Activated CD8-positive, alpha-beta memory T cell treated with anti-CD3 and anti-CD28 coated beads for 1 hour (primary cell): ENCODE results near the gene TEDC2.
A peak's percentile ranks its signal among the peaks of the same experiment; 100 is the strongest.

Source experiments
- DNase-seq, 2 donors: peaks; one replicate each; pipeline ENCODE4 v3.0.0-alpha.2; 2020; ENCODE audit warnings: low read depth in 1 of 2; ENCODE audit errors: extremely low read depth in 1 of 2

The TEDC2 gene

DNA sequence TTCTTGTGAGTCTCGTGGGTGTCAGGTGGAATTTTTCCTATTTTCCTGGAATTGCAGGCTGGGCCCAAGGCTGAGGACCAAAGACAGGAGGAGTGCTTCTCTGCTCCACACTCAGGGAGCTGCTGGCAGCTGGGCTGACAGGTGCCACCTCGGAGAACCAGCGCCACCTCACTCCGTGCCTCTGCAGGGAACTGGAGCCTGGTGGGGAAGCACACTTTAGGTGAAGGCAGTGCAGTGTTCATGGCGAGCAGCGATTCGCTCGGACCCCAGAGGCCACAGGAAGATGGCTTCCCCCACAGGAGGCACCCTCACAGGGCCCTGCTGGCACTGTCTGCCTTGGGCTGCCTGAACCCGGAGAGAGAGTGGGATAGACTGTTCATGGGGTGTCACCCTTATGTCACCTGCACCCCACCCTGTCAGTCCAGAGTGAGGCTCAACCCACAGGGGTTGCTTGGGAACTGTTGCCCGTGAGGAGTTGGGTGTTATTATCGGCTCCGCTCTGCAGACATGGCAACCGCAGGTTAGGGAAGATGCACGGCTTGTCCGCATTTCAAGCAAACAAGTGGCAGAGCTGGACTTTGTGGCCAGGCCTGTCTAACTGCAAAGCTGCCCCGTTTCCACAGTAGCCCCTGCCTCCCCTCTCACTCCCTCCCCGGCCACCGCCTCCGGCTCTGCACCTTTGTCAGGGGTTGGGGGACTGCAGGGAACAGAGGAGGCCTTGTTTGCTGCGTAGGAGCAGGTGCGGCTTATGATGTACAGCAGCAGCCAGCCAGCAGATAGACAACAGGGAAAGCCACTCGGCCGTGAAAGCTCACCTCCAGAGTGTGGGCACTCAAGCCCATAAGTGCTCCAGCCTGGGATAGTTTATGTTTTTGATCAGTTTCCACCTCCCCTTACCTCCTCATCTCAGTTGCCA lies 30.5 kb downstream of the TEDC2 start:
- DNase-seq, result no peak

DNA sequence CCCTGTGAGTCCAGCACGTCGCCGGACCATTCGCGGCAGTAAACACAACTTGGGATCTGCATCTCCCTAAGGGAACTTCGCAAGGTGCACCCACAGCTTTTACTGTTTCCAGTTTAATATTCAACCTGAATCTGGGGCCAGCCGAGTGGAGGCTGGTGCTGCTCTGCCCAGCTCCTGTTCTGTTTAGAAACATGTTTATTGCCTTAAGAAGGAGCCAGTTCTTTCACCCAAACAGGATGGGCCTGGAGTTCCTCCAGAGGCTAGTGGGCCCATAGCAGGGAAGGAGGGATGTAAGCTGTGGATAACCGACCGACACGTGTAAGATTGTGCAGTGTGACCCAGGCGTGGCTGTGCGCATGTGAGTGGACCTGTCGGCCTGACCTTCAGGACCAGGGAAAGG lies 32.4 kb downstream of the TEDC2 start:
- no peak for DNase-seq

DNA sequence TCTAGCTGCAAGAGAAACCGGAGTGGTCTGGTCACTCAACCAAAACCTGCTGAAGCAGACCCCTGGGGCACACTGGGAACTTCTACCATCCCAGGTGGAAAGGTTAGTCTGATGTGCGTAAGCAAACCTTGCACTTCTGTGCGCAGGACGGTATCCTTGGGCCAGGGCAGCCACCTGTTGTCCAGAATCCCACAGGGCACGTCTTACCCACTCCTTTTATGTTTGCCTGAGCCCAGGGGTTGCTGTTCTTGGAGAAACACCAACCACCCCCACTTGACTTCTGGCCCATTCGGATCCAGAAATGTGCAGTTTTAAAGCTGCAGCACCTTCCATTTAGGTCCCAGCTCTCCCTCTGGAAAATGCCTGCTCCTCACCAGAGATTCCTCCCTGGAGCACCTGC lies 33.7 kb downstream of the TEDC2 start:
- no peak for DNase-seq

GRCh38 chr16:2494616-2495015 lies 34.7 kb downstream of the TEDC2 start:
- no peak for DNase-seq

GRCh38 chr16:2495041-2495440 lies 35.1 kb downstream of the TEDC2 start:
- no peak for DNase-seq

DNA sequence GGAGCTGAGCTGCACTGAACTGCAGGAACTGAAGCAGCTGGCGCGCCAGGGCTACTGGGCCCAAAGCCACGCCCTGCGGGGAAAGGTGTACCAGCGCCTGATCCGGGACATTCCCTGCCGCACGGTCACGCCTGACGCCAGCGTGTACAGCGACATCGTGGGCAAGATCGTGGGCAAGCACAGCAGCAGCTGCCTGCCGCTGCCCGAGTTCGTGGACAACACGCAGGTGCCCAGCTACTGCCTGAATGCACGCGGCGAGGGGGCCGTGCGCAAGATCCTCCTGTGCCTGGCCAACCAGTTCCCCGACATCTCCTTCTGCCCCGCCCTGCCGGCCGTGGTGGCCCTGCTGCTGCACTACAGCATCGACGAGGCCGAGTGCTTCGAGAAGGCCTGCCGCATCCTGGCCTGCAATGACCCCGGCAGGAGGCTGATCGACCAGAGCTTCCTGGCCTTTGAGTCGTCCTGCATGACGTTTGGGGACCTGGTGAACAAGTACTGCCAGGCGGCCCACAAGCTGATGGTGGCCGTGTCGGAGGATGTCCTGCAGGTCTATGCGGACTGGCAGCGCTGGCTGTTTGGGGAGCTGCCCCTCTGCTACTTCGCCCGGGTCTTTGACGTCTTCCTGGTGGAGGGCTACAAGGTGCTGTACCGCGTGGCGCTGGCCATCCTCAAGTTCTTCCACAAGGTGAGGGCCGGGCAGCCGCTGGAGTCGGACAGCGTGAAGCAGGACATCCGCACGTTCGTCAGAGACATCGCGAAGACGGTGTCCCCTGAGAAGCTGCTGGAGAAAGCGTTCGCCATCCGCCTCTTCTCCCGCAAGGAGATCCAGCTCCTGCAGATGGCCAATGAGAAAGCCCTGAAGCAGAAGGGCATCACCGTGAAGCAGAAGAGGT lies 36.6 kb downstream of the TEDC2 start:
- no peak for DNase-seq

DNA sequence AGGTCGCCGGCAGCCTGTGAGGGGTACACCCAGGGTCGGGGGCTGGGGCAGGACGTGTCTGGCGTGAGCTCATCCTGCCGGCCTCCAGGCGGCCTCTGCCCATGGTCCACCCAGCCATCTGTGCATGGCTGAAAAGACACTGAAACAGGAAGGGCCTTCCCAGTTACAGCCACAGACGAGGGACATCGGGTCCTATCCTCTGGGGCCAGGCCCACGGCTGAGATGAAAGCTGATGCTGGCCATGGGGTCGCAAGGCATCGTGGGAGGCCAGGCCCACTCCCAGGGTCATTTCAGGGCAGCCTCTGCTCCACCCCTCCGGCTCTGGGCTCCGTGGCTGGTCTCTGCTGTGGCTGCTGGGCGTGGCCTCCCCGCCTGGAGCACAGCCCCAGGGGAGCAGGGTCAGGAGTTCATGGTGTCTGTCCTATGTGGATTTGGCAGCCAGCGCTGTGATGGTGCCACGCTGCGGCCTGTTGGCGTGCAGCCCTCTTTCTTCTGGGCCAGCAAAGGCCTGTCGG lies 37.3 kb downstream of the TEDC2 start:
- DNase-seq, result no peak

DNA sequence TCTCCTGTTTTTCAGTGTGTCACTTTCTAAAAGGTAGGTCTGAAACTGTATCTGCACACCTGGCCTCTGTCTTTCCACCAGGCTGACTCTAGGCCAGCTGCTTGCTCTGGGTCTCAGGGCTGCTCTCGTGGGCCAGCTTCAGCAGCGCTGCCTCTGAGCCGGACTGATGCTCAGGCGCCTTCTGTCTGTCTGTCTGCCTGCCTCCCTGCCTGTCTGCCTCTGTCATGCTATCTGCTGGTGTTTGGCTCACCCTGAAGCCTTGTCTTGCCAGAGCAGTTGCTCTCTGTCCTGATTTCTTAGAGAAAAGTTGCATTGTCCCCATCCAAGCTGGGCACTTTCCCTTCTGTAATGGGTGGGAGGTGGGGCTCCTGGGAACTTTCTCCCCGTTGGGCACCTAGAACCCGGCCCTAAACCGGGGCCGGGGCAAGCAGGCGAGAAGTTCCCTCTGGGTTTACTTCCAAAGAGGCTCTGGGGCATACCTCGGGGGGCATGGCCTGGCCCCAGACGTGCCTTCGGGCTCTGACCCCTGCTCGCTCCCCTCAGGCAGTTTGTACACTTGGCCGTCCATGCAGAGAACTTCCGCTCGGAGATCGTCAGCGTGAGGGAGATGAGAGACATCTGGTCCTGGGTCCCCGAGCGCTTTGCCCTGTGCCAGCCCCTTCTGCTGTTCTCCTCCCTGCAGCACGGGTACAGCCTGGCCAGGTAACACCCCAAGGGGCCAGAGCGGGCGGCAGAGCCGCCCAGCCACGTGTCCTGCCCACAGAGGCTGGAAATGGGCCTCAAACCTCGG lies 38.0 kb downstream of the TEDC2 start:
- DNase-seq, result no peak

- DNase-seq, result no peak
Measured at GRCh38 chr16:2498531-2499253, 38.8 kb downstream of the TEDC2 start.

DNA sequence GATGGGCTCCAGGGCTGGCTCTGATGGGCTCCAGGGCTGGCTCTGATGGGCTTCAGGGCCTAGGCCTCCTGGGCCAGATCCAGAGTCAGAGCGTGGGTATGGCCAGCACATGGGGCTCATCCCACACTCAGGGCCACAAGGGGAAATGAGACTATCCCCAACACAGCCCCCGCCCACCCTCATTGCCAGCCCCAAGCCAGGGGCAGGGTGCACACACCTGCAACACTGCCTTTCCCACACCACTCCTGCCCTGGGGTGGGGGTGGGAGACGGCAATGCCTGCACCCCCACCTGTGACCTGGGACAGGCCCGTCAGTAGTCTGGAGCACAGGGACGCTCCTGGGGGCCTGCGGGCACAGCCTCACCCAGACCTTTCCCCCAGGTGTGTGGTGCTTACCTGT lies 39.5 kb downstream of the TEDC2 start:
- no peak for DNase-seq

GRCh38 chr16:2499890-2500429 lies 40.1 kb downstream of the TEDC2 start:
- no peak for DNase-seq

DNA sequence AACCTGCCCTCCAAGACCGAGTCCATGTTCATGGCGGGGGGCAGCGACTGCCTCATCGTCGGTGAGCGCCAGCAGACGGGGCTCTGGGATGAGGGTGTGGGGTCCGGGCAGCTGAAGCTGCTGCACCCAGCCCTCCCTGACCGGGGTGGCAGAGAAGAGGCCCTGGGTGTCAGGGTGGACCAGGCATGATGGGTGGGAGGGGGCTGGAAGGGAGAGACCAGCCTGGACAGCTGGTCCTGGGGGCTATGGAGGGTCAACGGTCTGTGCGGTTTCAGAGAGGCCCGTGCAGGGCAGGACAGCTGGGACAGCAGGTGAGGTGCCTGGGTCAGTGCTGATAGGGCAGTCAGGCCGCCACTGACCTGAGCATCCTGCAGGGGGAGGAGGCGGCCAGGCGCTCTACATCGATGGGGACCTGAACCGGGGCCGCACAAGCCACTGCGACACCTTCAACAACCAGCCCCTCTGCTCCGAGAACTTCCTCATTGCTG lies 40.6 kb downstream of the TEDC2 start:
- DNase-seq, result no peak

DNA sequence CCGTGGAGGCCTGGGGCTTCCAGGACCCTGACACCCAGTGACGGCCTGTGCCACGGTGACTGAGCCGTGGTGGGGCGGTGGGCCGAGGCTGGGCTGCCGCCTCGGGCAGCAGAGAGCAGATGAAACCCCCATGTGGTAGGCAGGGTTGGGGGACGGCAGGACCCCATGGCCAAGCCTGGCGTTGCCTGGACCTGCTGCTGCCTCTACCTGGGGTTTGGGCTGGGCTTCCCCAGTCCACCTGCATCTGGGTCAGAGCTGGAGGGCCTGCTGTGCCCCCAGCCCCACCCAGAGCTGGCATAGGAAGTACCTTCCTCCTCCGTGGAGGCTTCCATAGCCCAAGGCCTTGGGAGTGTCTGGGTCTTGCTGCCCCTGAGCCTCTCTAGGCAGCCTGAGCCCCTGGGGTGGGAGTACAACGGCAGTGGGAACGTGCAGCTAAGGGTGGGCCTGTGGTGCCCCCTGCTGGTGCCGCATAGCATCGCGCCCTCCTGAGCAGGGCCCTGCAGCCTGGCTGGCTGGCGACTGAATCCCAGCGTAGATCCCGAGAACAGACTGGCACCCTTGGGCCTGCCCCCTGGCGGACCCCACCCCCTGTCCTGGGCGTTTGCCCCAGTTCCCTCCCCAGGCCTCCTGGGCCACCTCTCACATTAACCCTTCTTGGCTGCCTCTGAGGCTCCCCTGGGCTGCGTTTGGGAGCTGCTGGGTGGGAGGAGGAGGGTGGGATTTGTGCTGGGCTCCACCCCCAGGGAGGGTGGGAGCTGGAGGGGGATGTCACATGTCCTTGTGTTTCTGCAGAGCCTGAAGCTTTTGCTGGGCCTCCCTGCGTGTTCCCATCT lies 41.2 kb downstream of the TEDC2 start:
- peak; percentile 46 to 61 for DNase-seq

DNA sequence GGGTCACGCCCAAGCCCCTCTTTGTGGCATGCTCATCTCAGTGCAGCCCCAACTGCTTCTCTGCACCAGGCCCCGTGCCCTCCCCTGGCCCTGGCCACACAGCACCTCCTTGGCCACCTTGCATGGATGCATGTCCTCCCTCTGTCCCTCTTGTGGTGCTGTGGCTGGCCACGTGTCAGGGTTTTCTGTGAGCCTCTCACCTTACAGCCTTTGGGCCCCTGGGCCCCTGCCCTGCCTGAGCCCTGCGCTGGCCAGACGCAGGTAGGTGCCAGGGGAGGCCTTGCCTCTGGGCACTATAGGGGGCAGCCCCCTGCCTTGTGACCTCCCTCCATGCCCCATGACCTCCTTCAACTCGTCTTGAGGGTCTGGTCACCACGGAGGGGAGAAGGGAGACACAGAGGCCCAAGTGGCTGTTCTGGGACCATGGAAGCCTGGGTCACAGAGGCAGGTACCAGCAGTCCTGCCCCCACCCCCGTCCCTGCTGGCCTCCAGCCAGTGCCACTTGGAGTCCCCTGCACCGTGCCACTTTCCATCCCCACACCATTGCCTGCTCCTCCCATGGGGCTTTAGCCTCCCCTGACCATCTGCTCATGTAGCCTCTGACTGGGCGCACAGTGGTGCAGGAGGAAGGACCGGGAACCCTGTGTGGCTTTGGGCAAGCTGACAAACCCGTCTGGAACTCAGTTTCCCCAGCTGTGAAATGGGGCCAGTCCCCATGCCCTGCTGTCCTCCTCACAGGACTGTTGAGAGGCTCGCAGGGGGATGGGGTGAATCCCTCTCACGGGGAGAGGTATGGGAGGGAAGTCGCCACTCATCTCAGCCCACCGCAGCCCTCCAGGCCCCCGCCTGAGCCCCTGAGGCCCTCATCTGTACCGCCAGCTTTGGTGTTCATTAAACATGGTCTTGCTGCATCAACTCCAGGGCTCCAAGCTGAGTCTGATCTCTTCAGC lies 42.3 kb downstream of the TEDC2 start:
- no peak for DNase-seq

DNA sequence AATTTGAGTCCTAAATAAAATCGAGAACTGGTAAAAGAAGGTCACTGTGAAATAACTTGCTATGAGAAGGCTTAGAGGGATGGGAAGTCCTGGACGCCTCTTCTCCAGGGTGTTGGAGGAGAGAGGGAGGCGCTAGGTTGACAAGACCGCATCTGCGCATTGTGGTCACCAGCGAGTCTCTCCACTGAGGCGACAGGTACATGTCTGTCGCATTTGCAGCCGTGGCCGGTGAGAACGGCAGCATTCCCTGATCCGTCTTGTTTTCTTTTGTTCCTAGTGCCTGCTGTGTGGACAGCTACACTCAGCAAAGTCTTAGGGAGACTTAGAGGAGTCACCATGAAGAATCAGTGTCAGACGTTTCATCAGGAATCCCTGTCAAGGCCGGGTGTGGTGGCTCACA lies 45.8 kb downstream of the TEDC2 start:
- no peak for DNase-seq

GRCh38 chr16:2507052-2507659 lies 47.2 kb downstream of the TEDC2 start:
- no peak for DNase-seq

DNA sequence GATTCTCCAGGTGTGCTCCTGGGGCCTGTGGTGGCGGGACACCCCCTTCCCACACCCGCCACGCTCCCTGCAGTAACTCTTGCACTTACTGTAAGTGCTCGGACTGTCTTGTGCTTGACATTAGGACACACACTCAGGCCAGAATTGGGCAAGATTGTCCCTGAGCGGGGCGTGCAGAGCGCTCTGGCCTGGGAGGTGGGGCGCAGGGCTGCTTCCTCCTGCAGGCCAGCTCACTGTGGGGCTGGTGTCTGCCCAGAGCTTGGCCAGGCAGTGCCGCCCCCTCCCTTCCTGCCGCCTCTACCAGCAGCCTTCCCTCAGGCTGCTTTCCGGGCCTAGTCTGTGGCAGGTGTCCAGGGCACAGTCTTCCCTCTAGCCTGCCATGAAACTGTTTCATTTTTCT lies 47.8 kb downstream of the TEDC2 start:
- DNase-seq, result no peak
